HepG2 (cell line): ENCODE measurements around the gene MMP10. TPM values are rescaled to one million over a fixed set of nuclear protein-coding genes. Genes with fewer than 3 reads are reported as not detected.

Experiments used
- ATAC-seq: fragments of 200-7000 bp; cut with Tn5 transposase; 3 replicates; pipeline ENCODE4 v1.9.1; 2020; ENCODE audit warnings: mild to moderate bottlenecking, moderate library complexity
- BruUV-seq: library from RNA; stranded (reverse); fragments of 400-500 nt; replicated peaks from 2 replicates; lab custom pipeline; 2021; lab: Mats Ljungman, UMichigan
- CTCF ChIA-PET: fragments of 300-600 bp; formaldehyde crosslinking; extraction: SDS; loops from one replicate; lab custom pipeline; 2021; ENCODE audit warnings: low total read pairs, inconsistent platforms, low intra/inter-chr PET ratio; lab: Yijun Ruan, JAX
- POLR2A ChIA-PET: fragments of 350-600 bp; sonication (Branson Sonifier 250); formaldehyde crosslinking; loops from one replicate; lab custom pipeline; 2020; ENCODE audit warnings: antibody characterized with exemption, inconsistent platforms; lab: Yijun Ruan, JAX
- DNase-seq: peaks from one replicate; pipeline ENCODE4 v3.0.0-alpha.2; 2015; ENCODE audit warnings: low spot score
- FAIRE-seq: peaks from 3 replicates; lab custom pipeline; 2011; peaks lifted over from hg19 to GRCh38; lab: Jason Lieb, UNC
- H2AFZ ChIP-seq: one replicate; pipeline ENCODE4 v1.6.1; 2011; ENCODE audit warnings: low read length, inconsistent platforms
- H3K27ac ChIP-seq: fragments of 300-600 bp; 3 replicates; pipeline ENCODE4 v1.8.0; 2011; ENCODE audit warnings: mixed run types, mild to moderate bottlenecking, mixed read lengths, low read length, inconsistent platforms; ENCODE audit not compliant: insufficient read depth; ENCODE audit errors: extremely low read length
- H3K27me3 ChIP-seq, 2 experiments: fragments of 200-600 bp in 1 of 2; 2 replicates in 1 of 2; 3 replicates in 1 of 2; pipeline versions ENCODE4 v1.6.0 to v1.8.0; 2011; ENCODE audit warnings: low read length in 2 of 2, mild to moderate bottlenecking in 2 of 2, moderate library complexity in 2 of 2, inconsistent platforms in 1 of 2; ENCODE audit not compliant: insufficient read depth in 2 of 2, control insufficient read depth in 1 of 2
- H3K36me3 ChIP-seq, 2 experiments: fragments of 200-600 bp in 1 of 2; replicated peaks in 1 of 2; 2 replicates in 1 of 2; 3 replicates in 1 of 2; pipeline versions ENCODE4 v1.5.1 to v1.8.0; 2011; ENCODE audit warnings: low read length in 2 of 2, inconsistent platforms in 1 of 2; ENCODE audit not compliant: insufficient read depth in 2 of 2, control insufficient read depth in 1 of 2
- H3K4me1 ChIP-seq: 2 replicates; pipeline ENCODE4 v1.5.1; 2012; ENCODE audit warnings: low read length, inconsistent platforms; ENCODE audit not compliant: insufficient read depth
- H3K4me2 ChIP-seq: 2 replicates; pipeline ENCODE4 v1.6.0; 2011; ENCODE audit warnings: low read depth, low read length, inconsistent platforms
- H3K4me3 ChIP-seq, 3 experiments: fragments of 200-600 bp in 1 of 3; sonication (generic), shearing (Covaris generic) in 1 of 3; replicated peaks in 1 of 3; 2 replicates each; pipeline ENCODE4 v1.5.1; 2011 to 2016; ENCODE audit warnings: low read length in 3 of 3, inconsistent platforms in 2 of 3, low read depth in 2 of 3, mild to moderate bottlenecking in 2 of 3, control low read depth in 1 of 3, mixed read lengths in 1 of 3; ENCODE audit not compliant: insufficient read depth in 1 of 3
- H3K79me2 ChIP-seq: one replicate; pipeline ENCODE4 v1.6.1; 2011; ENCODE audit warnings: low read length, inconsistent platforms; ENCODE audit not compliant: insufficient read depth
- H3K9ac ChIP-seq: 2 replicates; pipeline ENCODE4 v1.6.0; 2011; ENCODE audit warnings: mild to moderate bottlenecking, low read depth, low read length, inconsistent platforms; ENCODE audit not compliant: insufficient read depth
- H3K9me3 ChIP-seq: 2 replicates; pipeline ENCODE4 v1.5.1; 2012; ENCODE audit warnings: mild to moderate bottlenecking, low read length
- H4K20me1 ChIP-seq: 2 replicates; pipeline ENCODE4 v1.6.0; 2011; ENCODE audit warnings: inconsistent platforms, mild to moderate bottlenecking, low read length, moderate library complexity; ENCODE audit not compliant: insufficient read depth
- BRD4 ChIP-seq: sonication (generic); formaldehyde crosslinking; IDR thresholded peaks from 2 replicates; pipeline ENCODE4 v1.4.0; 2020; ENCODE audit warnings: missing genetic modification reagents
- DNMT1 ChIP-seq: sonication (generic); formaldehyde crosslinking; IDR thresholded peaks from 2 replicates; pipeline ENCODE4 v1.5.1; 2020; ENCODE audit warnings: mild to moderate bottlenecking, missing genetic modification reagents
- KLF12 ChIP-seq: sonication (generic); formaldehyde crosslinking; IDR thresholded peaks from 2 replicates; pipeline ENCODE4 v1.4.0; 2020; ENCODE audit warnings: missing genetic modification reagents, borderline replicate concordance
- MZF1 ChIP-seq: sonication (generic); formaldehyde crosslinking; IDR thresholded peaks from 2 replicates; pipeline ENCODE4 v1.8.1; 2023; ENCODE audit warnings: mild to moderate bottlenecking, missing genetic modification reagents, borderline replicate concordance
- NFATC3 ChIP-seq: sonication (generic); formaldehyde crosslinking; IDR thresholded peaks from 2 replicates; pipeline ENCODE4 v1.5.1; 2020; ENCODE audit warnings: mild to moderate bottlenecking, missing genetic modification reagents
- NR2F2 ChIP-seq: IDR thresholded peaks from 2 replicates; pipeline ENCODE4 v1.6.1; 2012; ENCODE audit warnings: low read depth, inconsistent platforms, borderline replicate concordance
- RAD21 ChIP-seq: fragments of 450-650 bp; formaldehyde crosslinking; IDR thresholded peaks from 2 replicates; pipeline ENCODE4 v1.5.0; 2020; ENCODE audit warnings: mild to moderate bottlenecking
- XRCC5 ChIP-seq: fragments of 200-400 bp; formaldehyde crosslinking; optimal IDR thresholded peaks from 2 replicates; pipeline ENCODE3; 2017; ENCODE audit warnings: mild to moderate bottlenecking, low read length
- ZFP62 ChIP-seq: sonication (generic); formaldehyde crosslinking; IDR thresholded peaks from 2 replicates; pipeline ENCODE4 v1.4.0; 2020; ENCODE audit warnings: missing genetic modification reagents
- ZNF232 ChIP-seq: sonication (generic); formaldehyde crosslinking; IDR thresholded peaks from 2 replicates; pipeline ENCODE4 v1.4.0; 2020; ENCODE audit warnings: missing genetic modification reagents, borderline replicate concordance
- ZNF672 ChIP-seq: sonication (generic); formaldehyde crosslinking; IDR thresholded peaks from 2 replicates; pipeline ENCODE4 v1.8.1; 2022; ENCODE audit warnings: missing genetic modification reagents
- ZSCAN12 ChIP-seq: sonication (generic); formaldehyde crosslinking; IDR thresholded peaks from 2 replicates; pipeline ENCODE4 v1.9.0; 2021; ENCODE audit warnings: mild to moderate bottlenecking, missing genetic modification reagents
- WGBS: methylation state at CpG from one replicate; pipeline ENCODE4 v1.1.6; 2017; ENCODE audit warnings: low lambda C conversion rate; 5-methylcytosine and 5-hydroxymethylcytosine counted together
- in situ Hi-C: cut with HindIII; loops from 2 replicates; pipeline ENCODE4 v1.10.0; 2017; ENCODE audit warnings: low pct_unique_long_range_greater_than_20kb; ENCODE audit not compliant: extremely low pct_ligation_motif_present
- intact Hi-C: fragments of 100-400 bp; cut with micrococcal nuclease; formaldehyde crosslinking; loops from one replicate; pipeline ENCODE4 v1.10.0; 2022; ENCODE audit not compliant: unreplicated experiment
- polyA plus RNA-seq, 8 experiments: library from polyadenylated mRNA; depleted of rRNA in 3 of 8; stranded (reverse) in 7 of 8; unstranded in 1 of 8; fragments of >200 nt; fragmentation: Illumina TruSeq in 4 of 8; extraction: Trizol in 4 of 8; gene quantifications; 2 replicates each; pipeline versions ENCODE4 v1.2.1 to v1.2.3, GENCODE V29; 2011 to 2016; ENCODE audit warnings: low read depth in 4 of 8, missing spikeins in 1 of 8, mixed read lengths in 1 of 8; ENCODE audit not compliant: insufficient read depth in 1 of 8
- total RNA-seq, 5 experiments: library from RNA; depleted of rRNA; stranded (reverse); fragments of >200 nt; fragmentation: Illumina TruSeq; extraction: Trizol; gene quantifications; 2 replicates each; pipeline ENCODE4 v1.2.3, GENCODE V29; 2016; ENCODE audit warnings: low read depth in 1 of 5
- TF ChIP-seq, protein P1 (sequence below): sonication (generic); formaldehyde crosslinking; IDR thresholded peaks from 2 replicates; pipeline ENCODE4 v1.5.1; 2020; ENCODE audit warnings: mild to moderate bottlenecking, moderate library complexity, missing genetic modification reagents
- TF ChIP-seq, protein P2 (sequence below): IDR thresholded peaks from 2 replicates; pipeline ENCODE4 v1.6.1; 2016; ENCODE audit warnings: control low read depth
- TF ChIP-seq, protein P3 (sequence below): sonication (generic); formaldehyde crosslinking; IDR thresholded peaks from 2 replicates; pipeline ENCODE4 v1.5.0; 2020; ENCODE audit warnings: missing genetic modification reagents, mild to moderate bottlenecking, borderline replicate concordance

The MMP10 gene
- total and polyA plus RNA-seq, 2 of the 13 experiments (the other 11 are each of a cell fraction or from before 2014, with no cell fraction given), result 0.03 TPM; not detected in 1

DNA sequence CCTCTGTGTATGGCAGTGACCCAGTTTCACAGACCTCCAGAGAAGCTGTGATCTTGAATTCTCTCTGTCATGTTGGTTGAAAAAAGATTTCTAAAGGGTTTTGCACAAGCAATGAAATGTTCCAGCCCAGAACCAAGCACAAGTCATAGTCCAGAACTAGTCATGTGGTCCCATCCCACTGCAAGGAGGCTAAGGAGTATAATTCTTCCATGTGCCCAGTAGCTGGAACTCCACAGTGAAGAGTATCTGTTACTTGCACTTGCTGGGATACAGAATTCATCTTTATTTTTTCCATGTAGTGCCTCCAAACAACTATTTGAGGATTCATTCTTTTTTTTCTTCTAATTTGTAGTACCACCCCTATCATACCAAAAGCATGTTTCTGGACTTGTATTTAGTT, 45.8 kb downstream of the MMP10 start:
- H3K79me2 ChIP-seq, result no peaks in the 10 kb centered on the region
- TF ChIP-seq ZSCAN12 (no peak), ZNF232 (CRISPR knock-in tag) (no peak)
- TF ChIP-seq, all 625 proteins: peak for 0
- ATAC-seq, result no peak
- H2AFZ ChIP-seq, result no peak overlapping the region
- H4K20me1 ChIP-seq, result no peaks in the 10 kb centered on the region
- DNase-seq, result no peak
- ChIA-PET POLR2A (no interaction called here), CTCF (no interaction called here)
- no peak for FAIRE-seq
- H3K27me3 ChIP-seq, result no peaks in the 10 kb centered on the region
- no peaks in the 10 kb centered on the region for H3K4me1 ChIP-seq
- no peak overlapping the region for H3K4me3 ChIP-seq
- BruUV-seq, result no TSS peak
- H3K27ac ChIP-seq, result no peak overlapping the region
- intact Hi-C loops (loop anchor here (10.0 kb wide), 1 partner anchor 320 kb away; no protein-coding TSS in a partner anchor), in situ Hi-C loops (loop anchor here (25.0 kb wide), 1 partner anchor 203 kb away; no protein-coding TSS in a partner anchor)
- no peaks in the 10 kb centered on the region for H3K9me3 ChIP-seq
- H3K4me2 ChIP-seq, result no peak overlapping the region
- H3K36me3 ChIP-seq, result no peaks in the 10 kb centered on the region
- no peak overlapping the region for H3K9ac ChIP-seq

DNA sequence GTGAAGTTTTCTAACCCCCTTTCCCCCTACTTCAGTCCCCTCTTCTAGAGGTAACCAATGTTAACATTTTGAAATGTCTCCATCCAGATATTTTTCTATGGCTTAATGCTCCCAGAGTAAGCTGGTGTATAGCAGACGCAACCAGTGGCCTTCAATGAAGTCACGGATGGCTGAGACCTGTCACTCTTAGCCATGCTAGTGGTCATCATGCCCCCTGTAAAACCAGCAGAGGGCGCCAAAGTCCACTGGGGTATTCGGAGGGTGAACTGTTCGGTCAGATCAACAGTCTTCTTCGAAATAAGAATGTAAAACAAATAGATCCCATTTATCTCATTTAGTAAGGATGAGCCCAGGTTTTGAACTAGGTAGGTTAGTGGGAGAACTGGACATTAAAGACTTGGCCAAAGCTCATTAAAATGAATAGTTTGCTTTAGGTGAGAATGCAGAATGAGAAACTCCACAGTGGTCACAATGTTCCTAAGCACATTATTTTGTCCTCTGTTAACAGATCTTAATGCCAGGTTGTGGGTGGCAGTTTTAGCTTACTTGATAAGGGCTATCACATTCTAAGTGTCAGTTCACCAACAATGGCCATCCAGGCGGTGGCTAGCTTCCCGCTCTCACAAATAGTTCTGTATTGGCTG, 47.1 kb downstream of the MMP10 start:
- peak; percentile 68 for FAIRE-seq
- ChIA-PET CTCF (interaction anchor here (1.2 kb wide), 1 partner anchor 208 kb away, joined by 6 read pairs; no protein-coding TSS in a partner anchor), POLR2A (no interaction called here)
- no peak overlapping the region for H2AFZ ChIP-seq
- no peak overlapping the region for H3K27ac ChIP-seq
- H3K27me3 ChIP-seq, result no peaks in the 10 kb centered on the region
- 2% methylated on average over 6 of the region's 8 CpGs for WGBS
- no peaks in the 10 kb centered on the region for H3K9me3 ChIP-seq
- peak; percentile 99 for ATAC-seq
- intact Hi-C loops, result loop anchor here (10.0 kb wide), 1 partner anchor 321 kb away; no protein-coding TSS in a partner anchor
- H3K4me3 ChIP-seq, result no peak overlapping the region
- H3K79me2 ChIP-seq, result no peaks in the 10 kb centered on the region
- H3K4me1 ChIP-seq, result no peaks in the 10 kb centered on the region
- BruUV-seq, result no TSS peak
- no peaks in the 10 kb centered on the region for H4K20me1 ChIP-seq
- in situ Hi-C loops, result loop anchor here (25.0 kb wide), 1 partner anchor 204 kb away; no protein-coding TSS in a partner anchor
- no peak overlapping the region for H3K4me2 ChIP-seq
- DNase-seq, result peak; percentile 60
- no peak overlapping the region for H3K9ac ChIP-seq
- no peaks in the 10 kb centered on the region for H3K36me3 ChIP-seq
- no peak for TF ChIP-seq MZF1
- no peak for TF ChIP-seq NR2F2
- TF ChIP-seq XRCC5, result peak; percentile 24
- TF ChIP-seq, protein P1, sequence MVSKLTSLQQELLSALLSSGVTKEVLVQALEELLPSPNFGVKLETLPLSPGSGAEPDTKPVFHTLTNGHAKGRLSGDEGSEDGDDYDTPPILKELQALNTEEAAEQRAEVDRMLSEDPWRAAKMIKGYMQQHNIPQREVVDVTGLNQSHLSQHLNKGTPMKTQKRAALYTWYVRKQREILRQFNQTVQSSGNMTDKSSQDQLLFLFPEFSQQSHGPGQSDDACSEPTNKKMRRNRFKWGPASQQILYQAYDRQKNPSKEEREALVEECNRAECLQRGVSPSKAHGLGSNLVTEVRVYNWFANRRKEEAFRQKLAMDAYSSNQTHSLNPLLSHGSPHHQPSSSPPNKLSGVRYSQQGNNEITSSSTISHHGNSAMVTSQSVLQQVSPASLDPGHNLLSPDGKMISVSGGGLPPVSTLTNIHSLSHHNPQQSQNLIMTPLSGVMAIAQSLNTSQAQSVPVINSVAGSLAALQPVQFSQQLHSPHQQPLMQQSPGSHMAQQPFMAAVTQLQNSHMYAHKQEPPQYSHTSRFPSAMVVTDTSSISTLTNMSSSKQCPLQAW (CRISPR knock-in tag), result no peak
- TF ChIP-seq ZNF672 (CRISPR knock-in tag), result no peak
- TF ChIP-seq, protein P2, sequence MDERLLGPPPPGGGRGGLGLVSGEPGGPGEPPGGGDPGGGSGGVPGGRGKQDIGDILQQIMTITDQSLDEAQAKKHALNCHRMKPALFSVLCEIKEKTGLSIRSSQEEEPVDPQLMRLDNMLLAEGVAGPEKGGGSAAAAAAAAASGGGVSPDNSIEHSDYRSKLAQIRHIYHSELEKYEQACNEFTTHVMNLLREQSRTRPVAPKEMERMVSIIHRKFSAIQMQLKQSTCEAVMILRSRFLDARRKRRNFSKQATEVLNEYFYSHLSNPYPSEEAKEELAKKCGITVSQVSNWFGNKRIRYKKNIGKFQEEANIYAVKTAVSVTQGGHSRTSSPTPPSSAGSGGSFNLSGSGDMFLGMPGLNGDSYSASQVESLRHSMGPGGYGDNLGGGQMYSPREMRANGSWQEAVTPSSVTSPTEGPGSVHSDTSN (CRISPR knock-in tag), result peak; percentile 68
- no peak for TF ChIP-seq KLF12
- TF ChIP-seq, protein P3, sequence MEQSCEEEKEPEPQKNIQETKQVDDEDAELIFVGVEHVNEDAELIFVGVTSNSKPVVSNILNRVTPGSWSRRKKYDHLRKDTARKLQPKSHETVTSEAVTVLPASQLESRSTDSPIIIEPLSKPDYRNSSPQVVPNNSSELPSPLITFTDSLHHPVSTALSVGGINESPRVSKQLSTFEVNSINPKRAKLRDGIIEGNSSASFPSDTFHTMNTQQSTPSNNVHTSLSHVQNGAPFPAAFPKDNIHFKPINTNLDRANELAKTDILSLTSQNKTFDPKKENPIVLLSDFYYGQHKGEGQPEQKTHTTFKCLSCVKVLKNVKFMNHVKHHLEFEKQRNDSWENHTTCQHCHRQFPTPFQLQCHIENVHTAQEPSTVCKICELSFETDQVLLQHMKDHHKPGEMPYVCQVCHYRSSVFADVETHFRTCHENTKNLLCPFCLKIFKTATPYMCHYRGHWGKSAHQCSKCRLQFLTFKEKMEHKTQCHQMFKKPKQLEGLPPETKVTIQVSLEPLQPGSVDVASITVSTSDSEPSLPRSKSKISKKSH, result no peak
- peak; percentile 40; the same call in 1 of the 2 replicates for TF ChIP-seq RAD21 (CRISPR knock-in tag)
- TF ChIP-seq DNMT1 (CRISPR knock-in tag), result no peak
- no peak for TF ChIP-seq NFATC3 (CRISPR knock-in tag)
- TF ChIP-seq ZFP62, result no peak
- no peak for TF ChIP-seq BRD4 (CRISPR knock-in tag)
